Pancreas (tissue), 10 donors: ENCODE data around the gene ALDH1A1. TPM values are rescaled to one million over a fixed set of nuclear protein-coding genes. Genes with fewer than 3 reads are reported as not detected.

Experiments
- ATAC-seq, 4 donors: fragments of 200-7000 bp; cut with Tn5 transposase; one replicate each; pipeline versions ENCODE4 v1.8.0 to v1.9.1; 2020; ENCODE audit warnings: mild to moderate bottlenecking in 4 of 4, moderate library complexity in 4 of 4
- DNase-seq, 6 donors: peaks; one replicate each; pipeline ENCODE4 v3.0.0-alpha.2; 2020
- FAIRE-seq: peaks from 2 replicates; lab custom pipeline; 2012; peaks lifted over from hg19 to GRCh38; lab: Jason Lieb, UNC
- H3K27ac ChIP-seq, 4 donors: fragments of 200-600 bp; sonication (generic); 1 replicate in 3 of 4; 2 replicates in 1 of 4; pipeline versions ENCODE4 v1.5.0 to v1.8.0; 2020
- H3K27me3 ChIP-seq, 4 donors: fragments of 200-600 bp; one replicate each; pipeline ENCODE4 v1.8.0; 2021
- H3K36me3 ChIP-seq, 3 donors: fragments of 200-600 bp; sonication (generic) in 1 of 3; one replicate each; pipeline versions ENCODE4 v1.5.0 to v1.8.0; 2020 to 2021
- H3K4me1 ChIP-seq, 3 donors: fragments of 200-600 bp; one replicate each; pipeline ENCODE4 v1.8.0; 2021
- H3K4me3 ChIP-seq, 4 donors: fragments of 200-600 bp; sonication (generic) in 2 of 4; one replicate each; pipeline versions ENCODE4 v1.5.0 to v1.8.0; 2020 to 2021
- H3K9me3 ChIP-seq, 4 donors: fragments of 200-600 bp; one replicate each; pipeline ENCODE4 v1.8.0; 2021
- WGBS, 2 donors: extraction: QIAGEN DNeasy Blood & Tissue Kit; methylation state at CpG; one replicate each; pipeline ENCODE4 v1.1.7; 2013; 5-methylcytosine and 5-hydroxymethylcytosine counted together
- intact Hi-C, 3 donors: fragments of 100-400 bp; cut with DNase I; formaldehyde crosslinking; loops; one replicate each; pipeline versions ENCODE4 v1.11.1 to v1.14.2; 2022
- polyA plus RNA-seq, 2 donors: library from polyadenylated mRNA; stranded (reverse); fragments of 200-250 nt; gene quantifications; one replicate each; pipeline ENCODE4 v1.2.3, GENCODE V29; 2013
- total RNA-seq, 6 donors: library from RNA; stranded (reverse); fragmentation: NEBNext Ultra II Directional in 4 of 6; extraction: Animal tissue kit (Norgen Biotek cat#: 25700) in 4 of 6; gene quantifications; one replicate each; pipeline versions ENCODE4 v1.2.1 to v1.2.4, GENCODE V29; 2021 to 2023
- TF ChIP-seq, protein P1 (sequence below), 4 donors: fragments of 200-600 bp; sonication (generic) in 3 of 4; IDR thresholded peaks; one replicate each; pipeline versions ENCODE4 v1.5.0 to v1.8.0; 2021; ENCODE audit warnings: antibody characterized with exemption in 4 of 4
- donor health status: healthy with polysubstance abuse.
- donor health status: DM: no; HTN: no; CAD: no; lungs with moderate emphysema.
- donor health status: DM: no; HTN: no; CAD: no.
- donor health status: control.
- donor health status: control.
- donor health status: Bipolar disorder and iron deficiency.
- donor health status: DM: yes; HTN: yes; CAD: no.
- donor health status: DM: no; HTN: no; CAD: no.
- donor health status: DM: no; HTN: no; CAD: no.
- donor health status: DM: yes; HTN: yes; CAD: no.

ALDH1A1 gene
- total and polyA plus RNA-seq, 8 donors = 141 to 275 (median 176) TPM

DNA sequence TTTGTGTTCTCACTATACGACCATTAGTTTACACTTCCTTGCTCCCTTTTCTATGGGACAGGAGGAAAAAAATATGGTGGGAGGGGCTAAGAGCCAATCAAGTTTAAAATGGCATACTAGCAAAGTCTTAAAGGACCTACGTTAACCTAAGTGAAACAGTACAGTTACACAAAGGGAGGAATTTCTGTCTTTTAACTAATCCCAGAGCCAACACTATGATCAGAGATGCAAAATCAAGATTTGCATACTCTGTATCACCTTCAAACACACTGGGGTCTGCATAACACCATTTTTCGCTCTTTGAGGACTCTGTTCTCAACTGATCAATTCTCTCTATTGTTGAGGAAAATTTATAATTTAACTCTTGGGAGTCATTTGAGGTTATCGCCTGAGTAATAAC, 49.8 kb downstream of the ALDH1A1 start:
- Histone ChIP-seq H3K4me3 (no peak overlapping the region), H3K27ac (no peak overlapping the region), H3K27me3 (no peaks in the 10 kb centered on the region), H3K36me3 (peaks cover 0 to 71% (median 14%) of the 10 kb centered on the region in 3 donors), H3K4me1 (peaks cover 3 to 4% (median 4%) of the 10 kb centered on the region in 3 donors), H3K9me3 (no peaks in the 10 kb centered on the region)
- TF ChIP-seq, protein P1, sequence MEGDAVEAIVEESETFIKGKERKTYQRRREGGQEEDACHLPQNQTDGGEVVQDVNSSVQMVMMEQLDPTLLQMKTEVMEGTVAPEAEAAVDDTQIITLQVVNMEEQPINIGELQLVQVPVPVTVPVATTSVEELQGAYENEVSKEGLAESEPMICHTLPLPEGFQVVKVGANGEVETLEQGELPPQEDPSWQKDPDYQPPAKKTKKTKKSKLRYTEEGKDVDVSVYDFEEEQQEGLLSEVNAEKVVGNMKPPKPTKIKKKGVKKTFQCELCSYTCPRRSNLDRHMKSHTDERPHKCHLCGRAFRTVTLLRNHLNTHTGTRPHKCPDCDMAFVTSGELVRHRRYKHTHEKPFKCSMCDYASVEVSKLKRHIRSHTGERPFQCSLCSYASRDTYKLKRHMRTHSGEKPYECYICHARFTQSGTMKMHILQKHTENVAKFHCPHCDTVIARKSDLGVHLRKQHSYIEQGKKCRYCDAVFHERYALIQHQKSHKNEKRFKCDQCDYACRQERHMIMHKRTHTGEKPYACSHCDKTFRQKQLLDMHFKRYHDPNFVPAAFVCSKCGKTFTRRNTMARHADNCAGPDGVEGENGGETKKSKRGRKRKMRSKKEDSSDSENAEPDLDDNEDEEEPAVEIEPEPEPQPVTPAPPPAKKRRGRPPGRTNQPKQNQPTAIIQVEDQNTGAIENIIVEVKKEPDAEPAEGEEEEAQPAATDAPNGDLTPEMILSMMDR (IDR thresholded peaks at IDR 0.05) = no peak
- no peak for DNase-seq
- 80 to 90% methylated on average over 4 of the region's 4 CpGs for WGBS, 2 donors
- intact Hi-C loops = no loop called here
- no peak for FAIRE-seq
- ATAC-seq = no peak

DNA sequence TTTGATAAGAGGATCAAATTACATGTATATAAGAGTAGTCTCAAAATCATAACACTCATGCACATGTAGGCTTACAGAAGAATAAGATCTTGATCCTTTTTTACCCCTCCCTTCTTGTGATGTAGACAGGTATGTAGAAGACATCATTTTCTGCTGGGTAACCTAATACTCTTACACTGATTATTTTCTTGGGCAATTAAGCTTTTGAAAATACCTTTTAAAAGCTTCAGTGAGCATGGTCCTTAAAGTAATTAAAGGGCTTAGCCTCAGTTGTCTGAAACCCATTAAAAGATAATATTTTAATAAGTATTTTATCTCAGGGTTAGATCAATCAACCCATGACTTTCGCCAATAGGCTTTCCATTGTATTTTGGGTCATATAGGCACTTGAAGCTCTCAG, 50.6 kb downstream of the ALDH1A1 start:
- H3K9me3 ChIP-seq = no peaks in the 10 kb centered on the region
- no peak overlapping the region for H3K27ac ChIP-seq
- H3K36me3 ChIP-seq = peaks cover 0 to 65% (median 9%) of the 10 kb centered on the region in 3 donors
- H3K4me1 ChIP-seq = peaks cover 2 to 4% (median 3%) of the 10 kb centered on the region in 3 donors
- WGBS, 2 donors = 94 to 97% methylated on average over 1 of the region's 1 CpG
- H3K27me3 ChIP-seq = no peaks in the 10 kb centered on the region
- TF ChIP-seq, protein P1 (IDR thresholded peaks at IDR 0.05) = no peak
- DNase-seq = no peak
- no peak for FAIRE-seq
- intact Hi-C loops = no loop called here
- ATAC-seq = no peak
- H3K4me3 ChIP-seq = no peak overlapping the region

DNA sequence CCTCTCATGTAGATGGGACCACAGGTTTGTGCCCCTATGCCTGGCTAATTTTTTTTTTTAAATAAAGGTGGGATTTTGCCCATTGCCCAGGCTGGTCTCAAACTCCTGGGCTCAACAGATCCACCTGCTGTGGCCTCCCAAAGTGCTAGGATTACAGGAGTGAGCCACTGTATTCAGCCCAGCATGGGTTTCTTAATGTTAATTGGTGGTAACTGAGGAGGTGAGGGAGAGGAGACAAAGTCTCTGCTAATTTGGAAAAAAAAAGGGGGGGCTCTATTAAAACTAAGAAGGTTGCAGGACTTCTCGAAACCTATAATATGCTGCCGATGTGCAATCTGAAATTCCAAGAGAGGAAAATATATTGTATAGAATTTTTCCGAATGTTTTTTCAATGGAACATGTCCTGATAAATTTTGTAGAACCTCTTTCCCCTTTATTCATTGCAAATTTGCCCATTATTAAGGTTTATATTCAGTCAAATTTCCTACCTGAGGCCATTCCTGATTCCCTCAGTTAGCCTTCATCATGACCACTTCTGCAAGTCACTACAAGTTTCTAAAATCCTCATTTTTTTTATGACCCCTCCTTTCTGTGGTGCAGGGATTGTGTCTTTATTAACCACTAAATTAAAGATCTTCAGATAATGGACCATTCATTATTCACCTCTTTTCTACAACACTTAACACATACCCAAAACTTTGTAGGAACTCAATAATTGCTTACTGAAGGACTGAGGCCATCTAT, 52.9 kb downstream of the ALDH1A1 start:
- DNase-seq (no peak), FAIRE-seq (no peak), ATAC-seq (no peak)
- intact Hi-C loops = no loop called here
- WGBS, 2 donors = 96 to 98% methylated on average over 3 of the region's 3 CpGs
- peaks cover 0 to 44% (median 6%) of the 10 kb centered on the region in 3 donors for H3K36me3 ChIP-seq
- TF ChIP-seq, protein P1 (IDR thresholded peaks at IDR 0.05) = no peak
- H3K4me3 ChIP-seq = no peak overlapping the region
- H3K4me1 ChIP-seq = no peaks in the 10 kb centered on the region
- H3K27me3 ChIP-seq = no peaks in the 10 kb centered on the region
- H3K27ac ChIP-seq = no peak overlapping the region
- no peaks in the 10 kb centered on the region for H3K9me3 ChIP-seq

DNA sequence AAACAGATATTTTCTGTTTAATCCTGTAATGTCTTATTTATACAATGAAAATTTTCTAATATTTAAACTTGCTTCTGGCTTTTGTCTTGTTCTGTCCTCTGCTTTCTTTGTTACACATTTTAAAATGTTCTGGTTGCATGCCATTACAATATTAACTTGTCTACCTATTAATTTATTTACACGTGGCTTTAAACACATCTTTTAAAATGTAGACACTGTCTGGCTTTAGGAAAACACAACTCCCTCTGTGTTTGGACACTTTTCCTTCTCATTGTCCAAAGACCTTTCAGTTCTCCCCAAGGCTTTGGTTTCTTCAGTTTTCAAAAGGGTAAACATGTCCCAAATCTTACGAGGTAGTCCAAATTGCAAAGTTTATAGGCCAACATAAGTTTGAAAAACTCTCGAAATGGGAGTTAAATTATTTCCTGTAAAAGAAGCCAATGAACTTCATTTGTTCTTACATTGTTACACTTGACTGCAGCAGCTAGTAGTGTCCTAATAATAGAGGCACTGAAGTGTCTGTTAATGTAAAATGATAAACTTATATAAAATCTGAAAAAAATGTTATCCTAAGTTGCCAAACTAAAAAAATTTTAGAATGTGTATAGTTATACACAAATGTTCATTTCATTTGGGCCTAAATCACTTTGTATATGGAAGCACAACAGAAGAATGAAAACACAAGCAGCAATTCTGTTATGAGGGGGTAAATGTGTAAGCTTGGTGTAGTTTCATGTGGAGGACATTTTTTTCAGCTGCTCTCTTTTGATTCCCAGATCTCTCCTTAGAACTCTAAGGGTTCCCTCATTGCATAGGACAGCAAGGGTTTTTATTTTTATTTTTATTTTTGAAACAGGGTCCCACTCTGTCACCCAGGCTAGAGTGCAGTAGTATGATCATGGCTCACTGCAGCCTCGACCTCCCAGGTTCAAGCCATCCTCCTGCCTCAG, 53.8 kb downstream of the ALDH1A1 start:
- H3K36me3 ChIP-seq = peaks cover 0 to 44% (median 3%) of the 10 kb centered on the region in 3 donors
- no peaks in the 10 kb centered on the region for H3K4me1 ChIP-seq
- no peak for DNase-seq
- 74 to 85% methylated on average over 4 of the region's 4 CpGs for WGBS, 2 donors
- intact Hi-C loops = no loop called here
- peak; percentile 85 for FAIRE-seq
- H3K27ac ChIP-seq = no peak overlapping the region
- no peak for ATAC-seq
- no peak overlapping the region for H3K4me3 ChIP-seq
- H3K9me3 ChIP-seq = no peaks in the 10 kb centered on the region
- TF ChIP-seq, protein P1 (IDR thresholded peaks at IDR 0.05) = no peak
- H3K27me3 ChIP-seq = no peaks in the 10 kb centered on the region
